Measurements from ENCODE around the gene FSIP2.

GRCh38 chr2:185860321-185860720, 121.7 kb downstream of the FSIP2 start:
- TF ChIP-seq ZC3H10 (CRISPR knock-in tag; IDR thresholded peaks at IDR 0.05) (no peak), SNAI2 (CRISPR knock-in tag; IDR thresholded peaks at IDR 0.05) (no peak), PATZ1 (CRISPR knock-in tag; IDR thresholded peaks at IDR 0.05; ENCODE audit: borderline replicate concordance) (no peak), GLIS3 (CRISPR knock-in tag; IDR thresholded peaks at IDR 0.05) (no peak), ZNF8 (CRISPR knock-in tag; IDR thresholded peaks at IDR 0.05) (no peak), RARB (CRISPR knock-in tag; IDR thresholded peaks at IDR 0.05) (no peak), ZNF70 (CRISPR knock-in tag; IDR thresholded peaks at IDR 0.05) (no peak), CSDC2 (CRISPR knock-in tag; IDR thresholded peaks at IDR 0.05) (no peak), ESRRG (CRISPR knock-in tag; IDR thresholded peaks at IDR 0.05) (no peak), CREB5 (CRISPR knock-in tag; IDR thresholded peaks at IDR 0.05; ENCODE audit: low read depth) (no peak), ZFP3 (CRISPR knock-in tag; IDR thresholded peaks at IDR 0.05) (no peak)
- TF ChIP-seq, protein P1, sequence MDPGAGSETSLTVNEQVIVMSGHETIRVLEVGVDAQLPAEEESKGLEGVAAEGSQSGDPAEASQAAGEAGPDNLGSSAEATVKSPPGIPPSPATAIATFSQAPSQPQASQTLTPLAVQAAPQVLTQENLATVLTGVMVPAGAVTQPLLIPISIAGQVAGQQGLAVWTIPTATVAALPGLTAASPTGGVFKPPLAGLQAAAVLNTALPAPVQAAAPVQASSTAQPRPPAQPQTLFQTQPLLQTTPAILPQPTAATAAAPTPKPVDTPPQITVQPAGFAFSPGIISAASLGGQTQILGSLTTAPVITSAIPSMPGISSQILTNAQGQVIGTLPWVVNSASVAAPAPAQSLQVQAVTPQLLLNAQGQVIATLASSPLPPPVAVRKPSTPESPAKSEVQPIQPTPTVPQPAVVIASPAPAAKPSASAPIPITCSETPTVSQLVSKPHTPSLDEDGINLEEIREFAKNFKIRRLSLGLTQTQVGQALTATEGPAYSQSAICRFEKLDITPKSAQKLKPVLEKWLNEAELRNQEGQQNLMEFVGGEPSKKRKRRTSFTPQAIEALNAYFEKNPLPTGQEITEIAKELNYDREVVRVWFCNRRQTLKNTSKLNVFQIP (CRISPR knock-in tag; IDR thresholded peaks at IDR 0.05; ENCODE audit: borderline replicate concordance, low read depth), result no peak
